Neural cell (in vitro differentiated cells): ENCODE data around the gene RET. TPM values are rescaled to one million over a fixed set of nuclear protein-coding genes. Genes with fewer than 3 reads are reported as not detected.

ENCODE experiments used
- H2AFZ ChIP-seq: fragments of 200-600, 300-800 bp; sonication (generic), shearing (Covaris generic); 2 replicates; pipeline ENCODE4 v1.6.0; 2014; ENCODE audit warnings: low read depth, mild to moderate bottlenecking, antibody characterized with exemption, low read length, moderate library complexity
- H3F3A ChIP-seq: fragments of 200-600 bp; shearing (Covaris generic); 2 replicates; pipeline ENCODE4 v1.6.1; 2016; ENCODE audit warnings: mild to moderate bottlenecking, moderate library complexity, mixed read lengths, antibody characterized with exemption, low read length; ENCODE audit not compliant: insufficient read depth, poor library complexity, severe bottlenecking
- H3K27ac ChIP-seq: fragments of 200-600, 300-800 bp; sonication (generic), shearing (Covaris generic); 2 replicates; pipeline ENCODE4 v1.5.1; 2014; ENCODE audit warnings: mild to moderate bottlenecking, low read length, moderate library complexity
- H3K27me3 ChIP-seq: fragments of 300-800, 200-600 bp; sonication (generic), shearing (Covaris generic); 2 replicates; pipeline ENCODE4 v1.6.0; 2014; ENCODE audit warnings: mild to moderate bottlenecking, low read depth, low read length, moderate library complexity; ENCODE audit not compliant: insufficient read depth
- H3K36me3 ChIP-seq: fragments of 300-800, 200-600 bp; sonication (generic), shearing (Covaris generic); 2 replicates; pipeline ENCODE4 v1.5.1; 2014; ENCODE audit warnings: mild to moderate bottlenecking, antibody characterized with exemption, low read length, moderate library complexity; ENCODE audit not compliant: insufficient read depth
- H3K4me2 ChIP-seq: fragments of 300-800, 200-600 bp; sonication (generic), shearing (Covaris generic); 2 replicates; pipeline ENCODE4 v1.6.0; 2014; ENCODE audit warnings: mild to moderate bottlenecking, low read length
- H3K4me3 ChIP-seq: fragments of 300-800, 200-600 bp; sonication (generic), shearing (Covaris generic); 2 replicates; pipeline ENCODE4 v1.5.1; 2014; ENCODE audit warnings: mild to moderate bottlenecking, low read length, moderate library complexity
- H3K79me2 ChIP-seq: fragments of 200-600 bp; shearing (Covaris generic); replicated peaks from 2 replicates; pipeline ENCODE4 v1.6.0; 2014; ENCODE audit warnings: mild to moderate bottlenecking, low read length, moderate library complexity; ENCODE audit not compliant: insufficient read depth
- H3K9ac ChIP-seq: fragments of 300-800, 200-600 bp; sonication (generic), shearing (Covaris generic); 2 replicates; pipeline ENCODE4 v1.6.1; 2016; ENCODE audit warnings: mild to moderate bottlenecking, low read length, mixed read lengths
- H3K9me2 ChIP-seq: fragments of 200-600 bp; shearing (Covaris generic); 2 replicates; pipeline ENCODE4 v1.6.1; 2016; ENCODE audit warnings: mild to moderate bottlenecking, low read length, mixed read lengths; ENCODE audit not compliant: insufficient read depth
- H3K9me3 ChIP-seq: fragments of 200-600, 300-800 bp; sonication (generic), shearing (Covaris generic); 2 replicates; pipeline ENCODE4 v1.6.1; 2016; ENCODE audit warnings: mild to moderate bottlenecking, mixed run types, low read length, moderate library complexity, mixed read lengths
- H4K20me1 ChIP-seq: fragments of 200-600 bp; shearing (Covaris generic); 2 replicates; pipeline ENCODE4 v1.6.1; 2016; ENCODE audit warnings: mild to moderate bottlenecking, mixed run types; ENCODE audit not compliant: insufficient read depth
- EP300 ChIP-seq: fragments of 450-650 bp; conservative IDR thresholded peaks from 2 replicates; pipeline ENCODE4 v1.6.1; 2014; ENCODE audit warnings: antibody characterized with exemption, mild to moderate bottlenecking, moderate library complexity; ENCODE audit not compliant: poor library complexity, severe bottlenecking
- EZH2 ChIP-seq: fragments of 200-600, 300-800 bp; shearing (Covaris generic), sonication (generic); IDR thresholded peaks from 2 replicates; pipeline ENCODE4 v1.6.1; 2014; ENCODE audit warnings: antibody characterized with exemption, low read length, borderline replicate concordance, mild to moderate bottlenecking; ENCODE audit not compliant: insufficient read depth, poor library complexity, severe bottlenecking
- MXI1 ChIP-seq: fragments of 450-650 bp; conservative IDR thresholded peaks from 2 replicates; pipeline ENCODE4 v1.6.1; 2014; ENCODE audit warnings: antibody characterized with exemption, mild to moderate bottlenecking; ENCODE audit not compliant: poor library complexity, severe bottlenecking
- POLR2AphosphoS5 ChIP-seq: IDR thresholded peaks from 2 replicates; pipeline ENCODE4 v1.6.1; 2012
- RAD21 ChIP-seq: fragments of 450-650 bp; conservative IDR thresholded peaks from 2 replicates; pipeline ENCODE4 v1.6.1; 2014; ENCODE audit warnings: antibody characterized with exemption, mild to moderate bottlenecking, moderate library complexity
- SMC3 ChIP-seq: fragments of 450-650 bp; conservative IDR thresholded peaks from 2 replicates; pipeline ENCODE4 v1.6.1; 2014; ENCODE audit warnings: antibody characterized with exemption, mild to moderate bottlenecking, moderate library complexity; ENCODE audit not compliant: poor library complexity
- TAF1 ChIP-seq: IDR thresholded peaks from 2 replicates; pipeline ENCODE4 v1.6.1; 2012; ENCODE audit warnings: low read depth
- polyA plus RNA-seq: library from polyadenylated mRNA; depleted of rRNA; stranded (reverse); fragments of >200 nt; gene quantifications from 2 replicates; pipeline ENCODE4 v1.2.3, GENCODE V29; 2014
- TF ChIP-seq, protein P1 (sequence below): IDR thresholded peaks from 2 replicates; pipeline ENCODE4 v1.6.1; 2012; ENCODE audit warnings: borderline replicate concordance
- TF ChIP-seq, protein P2 (sequence below): fragments of 450-650 bp; IDR thresholded peaks from 2 replicates; pipeline ENCODE4 v1.5.1; 2014; ENCODE audit warnings: antibody characterized with exemption, mild to moderate bottlenecking, moderate library complexity; ENCODE audit not compliant: poor library complexity, severe bottlenecking

RET gene
- polyA plus RNA-seq, 1 donor from 2014 or later = 1.7 TPM

DNA sequence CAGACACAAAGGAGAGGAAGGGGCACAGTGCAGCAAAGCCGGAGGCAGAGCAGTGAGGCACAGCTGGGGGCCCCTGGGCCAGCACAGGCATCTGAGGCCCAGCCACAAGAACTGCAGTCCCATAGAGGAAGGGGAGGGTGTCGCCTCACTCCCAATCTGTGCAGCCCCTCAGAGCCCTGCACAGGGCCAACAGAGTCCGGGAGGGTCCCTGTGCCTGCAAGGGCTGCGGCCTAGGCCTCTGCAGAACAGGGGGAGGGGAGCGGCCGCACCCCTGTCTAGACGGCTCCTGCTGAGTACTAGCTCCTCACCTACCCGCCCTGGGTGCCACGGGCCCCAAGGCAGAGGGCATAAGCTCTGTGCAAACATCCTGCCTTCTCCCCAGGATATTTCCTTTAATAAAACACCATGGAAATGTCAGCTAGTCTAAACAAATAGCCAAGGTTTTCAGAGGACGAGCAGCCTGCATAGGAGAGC is 32.4 kb upstream of the RET start:
- H3K4me3 ChIP-seq = no peak overlapping the region
- H4K20me1 ChIP-seq = no peaks in the 10 kb centered on the region
- no peak overlapping the region for H3K27ac ChIP-seq
- H3K79me2 ChIP-seq = no peaks in the 10 kb centered on the region
- TF ChIP-seq, protein P1, sequence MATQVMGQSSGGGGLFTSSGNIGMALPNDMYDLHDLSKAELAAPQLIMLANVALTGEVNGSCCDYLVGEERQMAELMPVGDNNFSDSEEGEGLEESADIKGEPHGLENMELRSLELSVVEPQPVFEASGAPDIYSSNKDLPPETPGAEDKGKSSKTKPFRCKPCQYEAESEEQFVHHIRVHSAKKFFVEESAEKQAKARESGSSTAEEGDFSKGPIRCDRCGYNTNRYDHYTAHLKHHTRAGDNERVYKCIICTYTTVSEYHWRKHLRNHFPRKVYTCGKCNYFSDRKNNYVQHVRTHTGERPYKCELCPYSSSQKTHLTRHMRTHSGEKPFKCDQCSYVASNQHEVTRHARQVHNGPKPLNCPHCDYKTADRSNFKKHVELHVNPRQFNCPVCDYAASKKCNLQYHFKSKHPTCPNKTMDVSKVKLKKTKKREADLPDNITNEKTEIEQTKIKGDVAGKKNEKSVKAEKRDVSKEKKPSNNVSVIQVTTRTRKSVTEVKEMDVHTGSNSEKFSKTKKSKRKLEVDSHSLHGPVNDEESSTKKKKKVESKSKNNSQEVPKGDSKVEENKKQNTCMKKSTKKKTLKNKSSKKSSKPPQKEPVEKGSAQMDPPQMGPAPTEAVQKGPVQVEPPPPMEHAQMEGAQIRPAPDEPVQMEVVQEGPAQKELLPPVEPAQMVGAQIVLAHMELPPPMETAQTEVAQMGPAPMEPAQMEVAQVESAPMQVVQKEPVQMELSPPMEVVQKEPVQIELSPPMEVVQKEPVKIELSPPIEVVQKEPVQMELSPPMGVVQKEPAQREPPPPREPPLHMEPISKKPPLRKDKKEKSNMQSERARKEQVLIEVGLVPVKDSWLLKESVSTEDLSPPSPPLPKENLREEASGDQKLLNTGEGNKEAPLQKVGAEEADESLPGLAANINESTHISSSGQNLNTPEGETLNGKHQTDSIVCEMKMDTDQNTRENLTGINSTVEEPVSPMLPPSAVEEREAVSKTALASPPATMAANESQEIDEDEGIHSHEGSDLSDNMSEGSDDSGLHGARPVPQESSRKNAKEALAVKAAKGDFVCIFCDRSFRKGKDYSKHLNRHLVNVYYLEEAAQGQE = no peak
- no peak for TF ChIP-seq MXI1
- TF ChIP-seq POLR2AphosphoS5 = no peak
- TF ChIP-seq RAD21 = no peak
- TF ChIP-seq EP300 = no peak
- TF ChIP-seq EZH2 = no peak
- no peak for TF ChIP-seq SMC3
- TF ChIP-seq, protein P2, sequence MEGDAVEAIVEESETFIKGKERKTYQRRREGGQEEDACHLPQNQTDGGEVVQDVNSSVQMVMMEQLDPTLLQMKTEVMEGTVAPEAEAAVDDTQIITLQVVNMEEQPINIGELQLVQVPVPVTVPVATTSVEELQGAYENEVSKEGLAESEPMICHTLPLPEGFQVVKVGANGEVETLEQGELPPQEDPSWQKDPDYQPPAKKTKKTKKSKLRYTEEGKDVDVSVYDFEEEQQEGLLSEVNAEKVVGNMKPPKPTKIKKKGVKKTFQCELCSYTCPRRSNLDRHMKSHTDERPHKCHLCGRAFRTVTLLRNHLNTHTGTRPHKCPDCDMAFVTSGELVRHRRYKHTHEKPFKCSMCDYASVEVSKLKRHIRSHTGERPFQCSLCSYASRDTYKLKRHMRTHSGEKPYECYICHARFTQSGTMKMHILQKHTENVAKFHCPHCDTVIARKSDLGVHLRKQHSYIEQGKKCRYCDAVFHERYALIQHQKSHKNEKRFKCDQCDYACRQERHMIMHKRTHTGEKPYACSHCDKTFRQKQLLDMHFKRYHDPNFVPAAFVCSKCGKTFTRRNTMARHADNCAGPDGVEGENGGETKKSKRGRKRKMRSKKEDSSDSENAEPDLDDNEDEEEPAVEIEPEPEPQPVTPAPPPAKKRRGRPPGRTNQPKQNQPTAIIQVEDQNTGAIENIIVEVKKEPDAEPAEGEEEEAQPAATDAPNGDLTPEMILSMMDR = no peak
- no peak for TF ChIP-seq TAF1
- H3K9me2 ChIP-seq = no peaks in the 10 kb centered on the region
- no peaks in the 10 kb centered on the region for H3F3A ChIP-seq
- no peak overlapping the region for H3K9ac ChIP-seq
- no peaks in the 10 kb centered on the region for H3K27me3 ChIP-seq
- H2AFZ ChIP-seq = no peak overlapping the region
- H3K36me3 ChIP-seq = no peaks in the 10 kb centered on the region
- H3K4me2 ChIP-seq = no peak overlapping the region
- H3K9me3 ChIP-seq = no peaks in the 10 kb centered on the region

DNA sequence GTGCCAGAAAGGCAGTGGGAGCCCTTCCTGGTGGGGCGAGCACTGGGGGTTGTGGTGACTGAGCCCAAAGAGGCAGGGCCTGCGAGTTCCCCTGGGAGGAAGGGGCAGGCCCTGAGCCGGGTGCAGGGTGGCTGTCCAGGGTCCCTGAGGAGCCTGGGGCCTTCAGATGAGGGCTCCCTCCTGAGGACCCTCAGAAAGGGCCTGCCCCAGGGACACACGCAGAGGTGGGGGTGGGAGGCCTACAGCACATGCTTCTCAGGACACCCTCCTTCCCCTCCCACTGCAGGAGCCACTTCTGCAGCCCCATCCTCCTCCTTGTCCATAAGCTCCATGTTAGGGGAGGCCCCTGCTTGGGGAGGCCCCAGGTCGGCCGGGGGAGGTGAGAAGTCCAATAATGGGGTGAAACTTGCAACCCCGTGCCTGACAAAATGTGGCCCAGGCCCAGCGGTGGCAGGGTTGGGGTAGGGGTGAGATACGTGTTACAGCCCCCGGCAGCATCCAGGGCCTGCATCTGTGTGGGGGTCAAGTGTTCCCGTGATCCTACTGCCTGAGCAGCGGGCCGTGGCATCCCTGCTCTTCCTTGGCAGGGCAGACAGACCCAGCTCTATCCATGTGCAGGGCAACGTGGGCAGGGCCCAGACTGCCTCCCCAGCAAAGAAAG is 31.8 kb upstream of the RET start:
- Histone ChIP-seq H3K27ac (no peak overlapping the region), H3K4me2 (no peak overlapping the region)

More for the DNA sequence above, 31.8 kb upstream of the RET start:
- Histone ChIP-seq H3F3A (no peaks in the 10 kb centered on the region), H4K20me1 (no peaks in the 10 kb centered on the region), H3K9me3 (no peaks in the 10 kb centered on the region), H3K4me3 (no peak overlapping the region), H2AFZ (no peak overlapping the region), H3K9ac (no peak overlapping the region), H3K27me3 (no peaks in the 10 kb centered on the region), H3K79me2 (no peaks in the 10 kb centered on the region), H3K9me2 (no peaks in the 10 kb centered on the region), H3K36me3 (no peaks in the 10 kb centered on the region)
- TF ChIP-seq, protein P2 = no peak
